ENCODE data around the gene GRM2.
"Not testable (repeated sequence)": the region's sequence is repeated elsewhere in the genome, so short reads cannot be mapped to it uniquely, and the experiment has no call there.

GRM2 gene

DNA sequence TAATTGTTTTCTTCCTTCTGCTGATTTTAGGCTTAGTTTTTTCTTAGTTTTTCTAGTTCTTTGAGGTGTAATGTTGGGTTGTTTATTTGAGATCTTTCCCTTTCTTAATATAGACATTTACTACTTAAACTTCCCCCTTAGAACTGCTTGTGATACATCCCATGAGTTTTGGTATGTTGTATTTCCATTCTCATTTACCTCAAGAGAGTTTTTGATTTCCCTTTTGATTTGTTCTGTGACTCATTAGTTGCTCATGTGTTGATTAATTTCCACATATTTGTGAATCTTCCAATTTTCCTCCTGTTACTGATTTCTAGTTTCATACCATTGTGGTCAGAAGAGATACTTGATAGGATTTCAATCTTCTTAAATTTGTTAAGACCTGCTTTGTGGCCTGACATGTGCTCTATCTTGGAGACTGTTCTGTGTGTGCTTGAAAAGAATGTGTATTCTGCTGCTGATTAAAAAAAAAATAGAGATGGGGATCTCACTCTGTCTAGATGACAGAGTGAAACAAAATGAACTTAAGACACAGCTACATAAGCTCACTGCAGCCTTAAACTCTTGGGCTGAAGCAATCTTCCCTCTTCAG is 22.3 kb downstream of the GRM2 start:
- DNase-seq, result peak; percentile 39

- DNase-seq, result no peak
Measured at GRCh38 chr3:51733859-51734571, 27.1 kb downstream of the GRM2 start.

DNA sequence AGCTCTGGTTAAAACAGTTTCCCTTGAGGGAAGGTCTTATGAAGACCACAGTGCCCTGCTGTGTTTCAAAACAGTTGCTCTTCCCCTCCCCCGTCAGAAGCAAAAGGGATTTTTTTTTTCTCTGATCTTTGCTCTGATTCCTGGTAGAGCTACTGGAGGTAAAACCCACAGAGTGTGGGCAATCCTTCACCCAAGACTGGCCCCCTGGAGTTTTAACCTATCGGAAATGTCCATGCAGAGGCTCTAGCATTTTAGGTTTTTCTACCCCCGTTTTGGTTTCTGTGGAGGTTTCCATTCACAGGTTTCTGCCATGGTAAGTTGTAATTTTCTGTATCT is 27.7 kb downstream of the GRM2 start:
- DNase-seq, result peak; percentile 54

- no peak for DNase-seq
Measured at GRCh38 chr3:51735039-51735438, 28.2 kb downstream of the GRM2 start.

DNA sequence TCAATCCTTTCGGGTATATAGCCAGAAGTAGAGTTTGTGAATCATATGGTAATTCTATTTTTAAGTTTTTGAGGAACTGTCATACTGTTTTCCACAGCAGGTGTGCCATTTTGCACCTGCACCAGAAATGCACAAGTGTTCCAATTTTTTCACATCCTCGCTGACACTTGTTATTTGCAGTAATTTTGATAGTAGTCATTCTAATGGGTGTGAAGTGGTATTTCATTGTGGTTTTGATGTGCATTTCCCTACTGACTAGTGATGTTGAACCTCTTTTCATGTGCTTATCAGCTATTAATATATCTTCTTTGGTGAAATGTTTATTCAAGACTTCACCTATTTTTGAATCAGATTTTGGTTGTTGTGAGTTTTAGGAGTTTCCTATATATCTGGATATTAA is 29.1 kb downstream of the GRM2 start:
- DNase-seq, result peak; percentile 16

DNA sequence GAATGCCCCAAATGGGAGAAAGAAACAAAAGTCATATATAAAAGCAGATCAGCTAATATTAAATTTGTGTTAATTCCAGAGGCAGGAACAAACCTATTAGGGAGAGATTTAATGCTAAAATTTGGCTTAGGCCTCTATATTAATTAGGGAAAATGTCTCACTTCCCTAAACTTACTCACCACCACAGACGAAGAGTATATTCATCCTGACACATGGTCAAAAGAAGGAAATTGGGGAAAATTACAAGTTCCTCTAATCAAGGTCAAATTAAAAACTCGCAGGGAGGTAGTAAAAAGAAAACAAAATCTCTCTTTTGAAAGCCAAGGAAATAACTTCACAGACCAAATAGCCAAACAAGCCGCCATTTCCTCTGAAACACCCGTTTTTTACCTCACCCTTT is 32.2 kb downstream of the GRM2 start:
- DNase-seq, result no peak

- DNase-seq, result not testable (repeated sequence)
Measured at GRCh38 chr3:51742320-51742719, 35.5 kb downstream of the GRM2 start.

- not testable (repeated sequence) for DNase-seq
Measured at GRCh38 chr3:51742978-51743377, 36.1 kb downstream of the GRM2 start.

- DNase-seq, result no peak
Measured at GRCh38 chr3:51747840-51748239, 41.0 kb downstream of the GRM2 start.

DNA sequence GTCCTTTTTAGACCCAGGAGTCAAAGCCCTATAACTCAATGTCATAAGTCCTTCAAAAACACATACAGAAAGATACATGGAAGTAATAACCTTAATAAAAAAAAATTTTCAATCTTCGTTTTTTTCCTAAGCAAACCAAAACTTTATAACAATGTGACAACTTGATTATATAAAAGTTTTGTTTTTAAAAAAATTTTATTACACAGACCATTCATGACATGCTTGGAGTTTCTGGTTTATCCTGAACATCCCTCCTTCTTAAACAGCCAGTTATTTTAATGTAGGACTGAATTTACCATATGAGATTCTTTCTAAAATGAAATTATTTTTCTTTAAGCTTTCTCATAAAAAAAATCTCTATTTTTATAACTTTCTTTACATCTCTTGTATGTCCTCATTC is 41.5 kb downstream of the GRM2 start:
- no peak for DNase-seq

DNA sequence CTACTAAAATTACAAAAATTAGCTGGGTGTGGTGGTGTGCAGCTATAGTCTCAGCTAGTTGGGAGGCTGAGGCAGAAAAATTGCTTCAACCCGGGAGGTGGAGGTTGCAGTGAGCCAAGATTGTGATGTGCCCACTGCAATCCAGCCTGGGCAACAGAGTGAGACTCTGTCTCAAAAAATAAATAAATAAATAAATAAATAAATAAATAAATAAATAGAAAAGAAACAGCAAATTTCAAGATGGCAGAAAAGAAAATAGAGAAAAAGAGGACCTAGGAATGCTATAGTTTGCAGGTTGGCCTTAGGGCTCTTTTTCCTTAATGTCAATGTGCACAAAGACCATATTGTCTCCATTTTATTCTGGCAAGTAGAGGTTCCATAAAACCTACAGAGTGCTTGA is 44.0 kb downstream of the GRM2 start:
- DNase-seq, result no peak

DNA sequence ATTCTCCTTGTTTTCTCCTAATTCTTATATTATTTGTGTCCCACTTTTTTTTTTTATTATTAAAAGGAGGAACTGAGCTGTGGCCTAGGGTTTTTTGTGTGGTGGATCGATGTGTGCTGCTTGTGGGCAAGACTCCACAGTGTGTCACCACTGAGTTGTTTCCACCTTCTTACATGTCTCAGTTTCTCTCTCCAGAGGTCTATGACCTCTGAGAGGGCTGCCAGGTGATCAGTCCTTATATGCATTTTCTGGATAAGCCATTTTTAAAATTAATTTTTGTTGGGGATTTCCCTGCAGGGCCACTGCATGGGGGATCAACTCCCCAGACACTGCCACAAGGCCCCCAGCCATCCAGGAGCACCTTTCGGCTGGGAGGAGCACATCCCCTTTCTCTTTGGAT is 44.4 kb downstream of the GRM2 start:
- no peak for DNase-seq

- DNase-seq, result not testable (repeated sequence)
Measured at GRCh38 chr3:51753763-51754750, 47.2 kb downstream of the GRM2 start.

DNA sequence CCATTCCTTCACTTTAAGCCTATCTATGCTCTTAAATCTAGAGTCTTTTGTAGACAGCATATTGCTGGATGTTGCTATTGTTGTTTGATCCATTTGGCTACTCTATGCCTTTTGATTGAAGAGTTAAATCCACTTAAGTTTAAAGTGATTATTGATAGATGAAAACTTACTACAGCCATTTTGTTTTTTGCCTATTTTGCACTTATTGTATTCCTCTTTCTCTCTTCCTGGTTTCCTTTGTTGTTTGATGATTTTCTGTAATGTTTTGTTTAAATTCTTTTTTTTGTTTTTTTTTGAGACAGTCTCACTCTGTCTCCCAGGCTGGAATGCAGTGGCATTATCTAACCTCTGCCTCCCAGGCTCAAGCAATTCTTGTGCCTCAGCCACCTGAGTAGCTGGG is 52.3 kb downstream of the GRM2 start:
- DNase-seq, result no peak

All from activated CD4-positive, alpha-beta T cell treated with anti-CD3 and anti-CD28 coated beads, Interleukin-10, Interleukin-2, amounts not matched to agents 100 ng/mL and 50 ng/mL, durations not matched to agents 16 hours and 8 hours (primary cell).